ENCODE measurements around the gene EIF4B. TPM values are rescaled to one million over a fixed set of nuclear protein-coding genes. Genes with fewer than 3 reads are reported as not detected.

EIF4B gene
- total and polyA plus RNA-seq, 2 of the 13 experiments (the other 11 are each of a cell fraction or from before 2014, with no cell fraction given): 416 to 548 TPM

GRCh38 chr12:53061404-53062010 is 55.3 kb downstream of the EIF4B start (continued):
- TF ChIP-seq ZNF160 (CRISPR knock-in tag; IDR thresholded peaks at IDR 0.05) (no peak), TAF15 (IDR thresholded peaks at IDR 0.05; ENCODE audit: low read depth, low read length, poor library complexity, severe bottlenecking) (no peak), JARID2 (CRISPR knock-in tag; IDR thresholded peaks at IDR 0.05; ENCODE audit: insufficient replicate concordance) (no peak), SIN3B (IDR thresholded peaks at IDR 0.05; ENCODE audit: low read length) (no peak), ZNF713 (CRISPR knock-in tag; IDR thresholded peaks at IDR 0.05) (no peak), ZNF446 (CRISPR knock-in tag; IDR thresholded peaks at IDR 0.05) (no peak), RERE (CRISPR knock-in tag; IDR thresholded peaks at IDR 0.05; ENCODE audit: low read depth) (no peak), ZNF232 (CRISPR knock-in tag; IDR thresholded peaks at IDR 0.05; ENCODE audit: borderline replicate concordance) (no peak), DNMT3B (CRISPR knock-in tag; conservative IDR thresholded peaks at IDR 0.05) (no peak), ZNF839 (CRISPR knock-in tag; IDR thresholded peaks at IDR 0.05; ENCODE audit: borderline replicate concordance) (no peak), JDP2 (CRISPR knock-in tag; IDR thresholded peaks at IDR 0.05; ENCODE audit: borderline replicate concordance) (no peak), ATF1 (CRISPR knock-in tag; IDR thresholded peaks at IDR 0.05) (no peak), ZNF646 (CRISPR knock-in tag; IDR thresholded peaks at IDR 0.05) (no peak), REL (CRISPR knock-in tag; conservative IDR thresholded peaks at IDR 0.05) (no peak), ADNP (CRISPR knock-in tag; IDR thresholded peaks at IDR 0.05) (no peak)
- TF ChIP-seq, protein P1, sequence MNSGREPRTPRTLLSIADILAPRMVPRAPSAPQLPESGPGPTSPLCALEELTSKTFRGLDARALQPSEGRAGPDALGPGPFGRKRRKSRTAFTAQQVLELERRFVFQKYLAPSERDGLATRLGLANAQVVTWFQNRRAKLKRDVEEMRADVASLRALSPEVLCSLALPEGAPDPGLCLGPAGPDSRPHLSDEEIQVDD (CRISPR knock-in tag; IDR thresholded peaks at IDR 0.05; ENCODE audit: borderline replicate concordance): no peak
